ENCODE measurements around the gene MOB3B.

Gene MOB3B

GRCh38 chr9:27407491-27407890 lies 122.1 kb downstream of the MOB3B start:
- no peak for TF ChIP-seq CTCF (IDR thresholded peaks at IDR 0.05)

GRCh38 chr9:27404661-27405060 lies 125.0 kb downstream of the MOB3B start:
- no peak for TF ChIP-seq CTCF (IDR thresholded peaks at IDR 0.05)

GRCh38 chr9:27402626-27403025 lies 127.0 kb downstream of the MOB3B start:
- TF ChIP-seq CTCF (IDR thresholded peaks at IDR 0.05) = no peak

- no peak for TF ChIP-seq CTCF (IDR thresholded peaks at IDR 0.05)
Observed at GRCh38 chr9:27400334-27400880, 129.2 kb downstream of the MOB3B start.

- TF ChIP-seq CTCF (IDR thresholded peaks at IDR 0.05) = no peak
Observed at GRCh38 chr9:27398982-27399653, 130.5 kb downstream of the MOB3B start.

GRCh38 chr9:27396495-27396894 lies 133.1 kb downstream of the MOB3B start:
- TF ChIP-seq CTCF (IDR thresholded peaks at IDR 0.05) = no peak

- no peak for TF ChIP-seq CTCF (IDR thresholded peaks at IDR 0.05)
Observed at GRCh38 chr9:27395484-27395921, 134.1 kb downstream of the MOB3B start.
